ENCODE data around the gene FAM193A.

FAM193A gene

DNA sequence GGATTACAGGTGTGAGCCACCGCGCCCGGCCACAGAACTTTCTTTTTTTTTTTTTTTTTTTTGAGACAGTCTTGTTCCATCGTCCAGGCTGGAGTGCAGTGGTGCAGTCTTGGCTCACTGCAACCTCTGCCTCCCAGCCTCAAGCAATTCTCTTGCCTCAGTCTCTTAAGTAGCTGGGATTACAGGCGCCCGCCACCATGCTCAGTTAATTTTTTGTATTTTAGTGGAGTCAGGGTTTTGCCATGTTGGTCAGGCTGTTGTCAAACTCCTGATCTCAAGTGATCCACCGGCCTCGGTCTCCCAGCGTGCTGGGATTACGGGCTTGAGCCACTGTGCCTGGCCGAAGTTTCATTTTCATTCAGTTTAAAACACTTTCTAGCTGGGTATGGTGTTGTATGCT, 16.4 kb downstream of the FAM193A start:
- H3K4me3 ChIP-seq (ENCODE audit: low read depth, low read length) = no peak overlapping the region
- ChIA-PET CTCF (no interaction called here), POLR2A (no interaction called here)
- no peak for DNase-seq (ENCODE audit: low read depth, low spot score)
- TF ChIP-seq, protein P1, sequence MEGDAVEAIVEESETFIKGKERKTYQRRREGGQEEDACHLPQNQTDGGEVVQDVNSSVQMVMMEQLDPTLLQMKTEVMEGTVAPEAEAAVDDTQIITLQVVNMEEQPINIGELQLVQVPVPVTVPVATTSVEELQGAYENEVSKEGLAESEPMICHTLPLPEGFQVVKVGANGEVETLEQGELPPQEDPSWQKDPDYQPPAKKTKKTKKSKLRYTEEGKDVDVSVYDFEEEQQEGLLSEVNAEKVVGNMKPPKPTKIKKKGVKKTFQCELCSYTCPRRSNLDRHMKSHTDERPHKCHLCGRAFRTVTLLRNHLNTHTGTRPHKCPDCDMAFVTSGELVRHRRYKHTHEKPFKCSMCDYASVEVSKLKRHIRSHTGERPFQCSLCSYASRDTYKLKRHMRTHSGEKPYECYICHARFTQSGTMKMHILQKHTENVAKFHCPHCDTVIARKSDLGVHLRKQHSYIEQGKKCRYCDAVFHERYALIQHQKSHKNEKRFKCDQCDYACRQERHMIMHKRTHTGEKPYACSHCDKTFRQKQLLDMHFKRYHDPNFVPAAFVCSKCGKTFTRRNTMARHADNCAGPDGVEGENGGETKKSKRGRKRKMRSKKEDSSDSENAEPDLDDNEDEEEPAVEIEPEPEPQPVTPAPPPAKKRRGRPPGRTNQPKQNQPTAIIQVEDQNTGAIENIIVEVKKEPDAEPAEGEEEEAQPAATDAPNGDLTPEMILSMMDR (IDR thresholded peaks at IDR 0.05; ENCODE audit: insufficient read depth, low read length, missing control alignments) = no peak

DNA sequence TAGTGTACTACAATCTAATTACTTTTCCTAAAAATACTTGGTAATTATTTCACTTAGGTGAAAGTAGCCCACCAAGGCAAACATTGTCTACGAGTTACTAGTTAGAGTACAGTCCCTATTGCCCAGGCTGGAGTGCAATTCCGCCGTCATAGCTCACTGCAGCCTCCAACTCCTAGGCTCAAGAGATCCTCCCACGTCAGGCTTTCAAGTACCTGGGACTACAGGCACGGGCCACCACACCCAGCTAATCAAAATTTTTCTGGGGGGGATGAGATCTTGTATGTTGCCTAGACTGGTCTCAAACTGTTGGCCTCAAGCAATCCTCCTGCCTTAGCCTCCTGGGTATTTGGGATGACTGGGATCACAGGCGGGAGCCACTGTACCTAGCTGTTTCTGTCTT, 21.9 kb downstream of the FAM193A start:
- H3K4me3 ChIP-seq (ENCODE audit: low read depth, low read length) = no peak overlapping the region
- ChIA-PET POLR2A (no interaction called here), CTCF (no interaction called here)
- TF ChIP-seq, protein P1 (IDR thresholded peaks at IDR 0.05; ENCODE audit: insufficient read depth, low read length, missing control alignments) = no peak
- DNase-seq (ENCODE audit: low read depth, low spot score) = no peak

DNA sequence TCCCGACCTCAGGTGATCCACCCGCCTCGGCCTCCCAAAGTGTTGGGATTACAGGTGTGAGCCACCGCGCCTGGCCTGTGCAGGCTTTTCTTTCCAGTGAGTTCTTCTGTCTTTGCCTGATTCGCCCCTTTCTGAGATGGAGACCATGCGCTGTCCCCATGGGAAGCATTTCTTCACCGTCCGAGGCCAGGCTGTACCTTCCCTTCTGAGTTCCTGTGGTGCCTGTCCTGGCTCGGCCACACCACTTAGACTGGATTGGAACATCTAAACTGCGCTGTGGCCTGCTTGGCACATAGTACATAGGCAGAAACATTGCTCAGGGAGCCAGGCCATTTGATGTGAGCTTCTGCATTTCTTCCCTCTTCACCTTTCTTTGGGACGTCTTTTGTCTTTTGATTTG, 23.7 kb downstream of the FAM193A start:
- CTCF ChIA-PET = no interaction called here
- POLR2A ChIA-PET = no interaction called here

DNA sequence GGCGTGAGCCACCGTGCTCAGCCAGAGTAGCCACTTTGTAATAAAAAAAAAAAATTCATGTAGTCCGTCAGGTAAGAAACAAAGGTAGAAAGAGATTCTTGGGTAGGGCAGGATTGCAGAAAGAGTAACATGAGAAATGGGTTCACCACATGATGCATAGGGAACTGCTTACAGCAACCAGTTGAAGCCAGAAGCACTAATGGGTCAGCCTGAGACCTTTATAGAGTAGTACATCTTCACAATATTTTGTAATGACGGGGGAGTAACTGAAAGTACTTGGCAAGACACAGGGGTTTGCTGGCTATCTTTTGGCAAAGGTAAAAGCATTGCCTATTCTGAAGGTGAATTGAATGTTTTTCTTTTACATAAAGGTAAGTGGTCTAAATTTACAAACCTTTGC, 29.1 kb downstream of the FAM193A start:
- CTCF ChIA-PET = no interaction called here
- no peak for DNase-seq (ENCODE audit: low read depth, low spot score)
- TF ChIP-seq, protein P1 (IDR thresholded peaks at IDR 0.05; ENCODE audit: insufficient read depth, low read length, missing control alignments) = no peak
- POLR2A ChIA-PET = no interaction called here
- H3K4me3 ChIP-seq (ENCODE audit: low read depth, low read length) = no peak overlapping the region

More for the DNA sequence above, 23.7 kb downstream of the FAM193A start:
- TF ChIP-seq, protein P1 (IDR thresholded peaks at IDR 0.05; ENCODE audit: insufficient read depth, low read length, missing control alignments) = no peak
- no peak for DNase-seq (ENCODE audit: low read depth, low spot score)
- no peak overlapping the region for H3K4me3 ChIP-seq (ENCODE audit: low read depth, low read length)

DNA sequence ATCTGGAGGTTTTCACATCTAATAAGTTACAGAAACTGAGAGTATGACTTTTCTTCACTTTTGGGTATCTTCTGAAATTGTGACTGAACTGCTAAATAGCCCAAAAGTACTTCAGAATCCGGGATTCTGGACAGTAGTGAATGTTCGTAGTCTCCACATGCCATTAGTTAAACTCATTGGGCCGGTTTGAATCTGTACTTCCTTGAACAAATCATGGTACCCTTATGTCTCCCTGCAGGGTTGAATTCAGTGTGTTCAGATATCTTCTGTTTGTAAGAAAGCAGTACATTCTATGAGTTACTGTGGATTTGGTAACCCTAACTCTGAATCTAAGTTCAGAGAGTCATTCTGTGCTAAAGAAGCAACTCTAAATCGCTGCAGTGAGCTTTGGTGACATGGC, 33.6 kb downstream of the FAM193A start:
- POLR2A ChIA-PET = no interaction called here
- CTCF ChIA-PET = no interaction called here
- DNase-seq (ENCODE audit: low read depth, low spot score) = no peak
- H3K4me3 ChIP-seq (ENCODE audit: low read depth, low read length) = no peak overlapping the region
- TF ChIP-seq, protein P1 (IDR thresholded peaks at IDR 0.05; ENCODE audit: insufficient read depth, low read length, missing control alignments) = no peak

DNA sequence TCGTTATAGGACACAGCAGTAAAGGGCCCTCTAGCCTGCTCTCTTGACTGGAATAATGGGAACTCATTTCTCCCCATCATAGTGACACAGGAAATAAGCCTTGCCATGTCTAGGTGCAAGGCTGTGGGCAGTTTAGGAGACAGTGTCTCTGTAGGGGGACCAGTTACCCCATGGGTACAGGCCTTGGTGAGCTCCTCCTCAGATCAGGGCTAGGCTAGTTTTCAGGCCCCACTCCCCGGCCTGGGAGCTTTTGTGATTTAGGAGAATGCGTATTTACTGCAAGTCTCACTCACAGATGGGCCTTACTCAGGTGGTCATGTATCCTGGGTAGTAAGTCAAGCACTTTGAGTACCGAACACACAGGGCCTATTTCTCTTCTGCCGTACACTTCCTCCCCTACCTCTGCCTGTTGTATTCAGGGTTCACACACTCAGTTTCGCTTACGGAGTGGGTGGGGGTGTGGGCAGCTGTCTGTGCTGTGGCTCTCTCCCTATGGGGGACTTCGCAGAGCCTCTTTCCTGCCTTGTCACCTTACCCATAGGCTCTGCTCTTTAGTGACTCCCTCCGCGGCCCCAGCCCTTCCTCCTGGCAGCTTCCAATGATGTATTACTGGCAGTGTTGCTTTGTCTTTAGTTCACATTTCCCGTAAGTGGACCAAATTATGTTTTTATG, 34.2 kb downstream of the FAM193A start:
- ChIA-PET CTCF (no interaction called here), POLR2A (no interaction called here)
- TF ChIP-seq, protein P1 (IDR thresholded peaks at IDR 0.05; ENCODE audit: insufficient read depth, low read length, missing control alignments) = no peak
- H3K4me3 ChIP-seq (ENCODE audit: low read depth, low read length) = no peak overlapping the region
- DNase-seq (ENCODE audit: low read depth, low spot score) = no peak

Measured in AG04449 (cell line).